ENCODE measurements around the gene BPTF. TPM values are rescaled to one million over a fixed set of nuclear protein-coding genes. Genes with fewer than 3 reads are reported as not detected.

BPTF gene, protein sequence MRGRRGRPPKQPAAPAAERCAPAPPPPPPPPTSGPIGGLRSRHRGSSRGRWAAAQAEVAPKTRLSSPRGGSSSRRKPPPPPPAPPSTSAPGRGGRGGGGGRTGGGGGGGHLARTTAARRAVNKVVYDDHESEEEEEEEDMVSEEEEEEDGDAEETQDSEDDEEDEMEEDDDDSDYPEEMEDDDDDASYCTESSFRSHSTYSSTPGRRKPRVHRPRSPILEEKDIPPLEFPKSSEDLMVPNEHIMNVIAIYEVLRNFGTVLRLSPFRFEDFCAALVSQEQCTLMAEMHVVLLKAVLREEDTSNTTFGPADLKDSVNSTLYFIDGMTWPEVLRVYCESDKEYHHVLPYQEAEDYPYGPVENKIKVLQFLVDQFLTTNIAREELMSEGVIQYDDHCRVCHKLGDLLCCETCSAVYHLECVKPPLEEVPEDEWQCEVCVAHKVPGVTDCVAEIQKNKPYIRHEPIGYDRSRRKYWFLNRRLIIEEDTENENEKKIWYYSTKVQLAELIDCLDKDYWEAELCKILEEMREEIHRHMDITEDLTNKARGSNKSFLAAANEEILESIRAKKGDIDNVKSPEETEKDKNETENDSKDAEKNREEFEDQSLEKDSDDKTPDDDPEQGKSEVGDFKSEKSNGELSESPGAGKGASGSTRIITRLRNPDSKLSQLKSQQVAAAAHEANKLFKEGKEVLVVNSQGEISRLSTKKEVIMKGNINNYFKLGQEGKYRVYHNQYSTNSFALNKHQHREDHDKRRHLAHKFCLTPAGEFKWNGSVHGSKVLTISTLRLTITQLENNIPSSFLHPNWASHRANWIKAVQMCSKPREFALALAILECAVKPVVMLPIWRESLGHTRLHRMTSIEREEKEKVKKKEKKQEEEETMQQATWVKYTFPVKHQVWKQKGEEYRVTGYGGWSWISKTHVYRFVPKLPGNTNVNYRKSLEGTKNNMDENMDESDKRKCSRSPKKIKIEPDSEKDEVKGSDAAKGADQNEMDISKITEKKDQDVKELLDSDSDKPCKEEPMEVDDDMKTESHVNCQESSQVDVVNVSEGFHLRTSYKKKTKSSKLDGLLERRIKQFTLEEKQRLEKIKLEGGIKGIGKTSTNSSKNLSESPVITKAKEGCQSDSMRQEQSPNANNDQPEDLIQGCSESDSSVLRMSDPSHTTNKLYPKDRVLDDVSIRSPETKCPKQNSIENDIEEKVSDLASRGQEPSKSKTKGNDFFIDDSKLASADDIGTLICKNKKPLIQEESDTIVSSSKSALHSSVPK (N-terminal part only)
- total RNA-seq, result 22.3 and 25.2 TPM in 2 replicates

DNA sequence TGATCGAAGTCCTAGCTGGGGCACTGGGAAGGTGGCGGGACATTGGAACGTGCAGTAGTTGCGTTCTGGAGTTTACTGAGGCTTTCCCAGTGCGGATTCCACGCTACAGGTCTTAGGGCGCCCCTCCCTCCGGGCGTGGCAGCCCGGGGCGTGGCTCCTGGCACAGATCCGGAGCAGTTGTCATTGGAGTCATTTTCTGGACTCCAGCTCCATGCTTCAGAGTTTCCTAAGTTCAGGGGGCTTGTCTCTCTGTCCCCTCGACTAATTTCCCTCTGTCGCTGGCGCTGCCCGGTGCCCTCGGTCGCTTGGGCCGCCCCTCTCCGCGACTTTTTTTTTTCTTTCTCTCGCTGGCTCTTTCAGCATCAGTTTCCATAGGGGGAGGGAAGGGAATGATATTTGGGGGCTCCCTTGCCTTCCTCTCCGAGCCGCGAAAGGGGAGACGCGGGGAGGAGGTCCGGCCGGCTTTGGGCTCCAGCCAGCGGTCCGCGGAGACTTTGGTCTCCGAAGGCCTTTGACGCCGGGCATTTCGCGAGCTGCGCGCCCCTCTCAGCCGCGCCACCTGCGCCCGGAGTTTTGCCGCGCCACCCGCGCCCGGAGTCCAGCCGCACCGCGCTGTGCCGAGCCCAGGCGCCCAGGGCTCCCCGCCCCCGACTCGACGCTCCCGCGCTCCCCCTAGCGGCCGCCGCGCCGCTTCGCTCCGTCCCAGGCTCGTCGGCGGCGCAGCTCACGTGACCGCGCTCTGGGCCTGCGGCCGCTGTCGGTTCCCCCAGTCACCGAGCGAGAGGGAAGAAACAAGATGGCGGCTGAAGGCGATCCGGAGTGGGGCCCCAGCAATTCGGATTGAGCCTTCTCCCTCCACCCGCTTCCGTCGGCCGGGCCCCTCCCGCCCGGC lies at the start of gene BPTF:
BPTF (plus strand) TSS at position 769 of the 892 bp plus-strand sequence. CDS start 222 bp downstream, outside the sequence.

DNA sequence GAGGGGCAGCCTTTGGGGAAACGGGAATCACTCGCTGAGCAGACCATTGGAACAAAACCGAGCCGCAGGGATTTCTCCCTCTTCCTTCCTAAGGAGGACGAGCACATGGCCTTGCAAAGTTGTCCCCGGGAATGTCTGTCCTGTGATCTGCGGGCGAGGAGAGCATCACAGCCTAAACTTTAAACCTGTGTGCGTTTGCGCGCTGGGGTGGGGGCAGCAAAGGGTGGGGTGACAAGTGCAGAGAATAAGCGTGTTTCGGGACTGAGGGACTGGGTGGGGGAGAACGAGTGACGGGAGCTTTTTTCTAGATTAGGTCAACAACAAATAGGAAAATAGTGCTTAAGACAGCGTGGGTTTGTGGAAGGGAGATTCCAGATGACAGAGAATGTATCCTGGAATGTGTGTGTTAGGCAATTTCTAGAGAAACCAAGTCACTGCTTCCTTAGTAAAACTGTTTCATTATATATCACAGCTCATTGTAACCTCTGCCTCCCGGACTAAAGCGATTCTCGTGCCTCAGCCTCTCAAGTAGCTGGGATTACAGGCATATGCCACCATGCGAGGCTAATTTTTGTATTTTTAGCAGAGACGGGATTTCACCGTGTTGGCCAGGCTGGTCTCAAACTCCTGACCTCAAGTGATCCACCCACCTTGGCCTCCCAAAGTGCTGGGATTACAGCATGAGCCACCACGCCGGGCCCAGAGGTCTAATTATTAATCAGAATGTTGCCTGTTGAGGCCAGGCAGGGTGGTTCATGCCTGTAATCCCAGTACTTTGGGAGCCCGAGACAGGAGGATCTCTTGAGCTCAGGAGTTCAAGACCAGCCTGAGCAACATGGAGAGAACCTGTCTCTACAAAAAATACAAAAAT lies 171.2 kb downstream of the BPTF start, which contains the start of gene C17orf58:
C17orf58 (minus strand) TSS at position 169 of the 871 bp plus-strand sequence. CDS start 271 bp downstream, outside the sequence.

Other genes with a start within 250 kb of the BPTF start
- gene NOL11, start 107.6 kb upstream of the BPTF start, total RNA-seq, result 23.3 and 24.0 TPM in 2 replicates
- 9.9 and 11.5 TPM in 2 replicates for gene C17orf58, start 171.0 kb downstream of the BPTF start, total RNA-seq
- 31.9 and 37.4 TPM in 2 replicates for gene KPNA2, start 210.2 kb downstream of the BPTF start, total RNA-seq

All from smooth muscle cell of bladder (primary cell).